Spleen (tissue), 7 donors: ENCODE results near the gene C1orf35.

ENCODE experiments used
- CTCF ChIP-seq, 11 experiments: fragments of 200-600 bp in 7 of 11; fragments of 450-650 bp in 4 of 11; sonication (generic) in 4 of 11; IDR thresholded peaks in 8 of 11; conservative IDR thresholded peaks in 3 of 11; 1 replicate in 7 of 11; 2 replicates in 4 of 11; pipeline versions ENCODE4 v1.4.0 to v1.8.0; 2016 to 2021; ENCODE audit warnings: antibody characterized with exemption in 11 of 11, inconsistent platforms in 4 of 11, mild to moderate bottlenecking in 1 of 11
- POLR2A ChIP-seq, 3 donors: fragments of 450-650 bp; IDR thresholded peaks; one replicate each; pipeline ENCODE4 v1.5.1; 2017; ENCODE audit warnings: antibody characterized with exemption in 3 of 3, mild to moderate bottlenecking in 1 of 3
- POLR2AphosphoS5 ChIP-seq, 3 donors: sonication (generic); formaldehyde crosslinking; IDR thresholded peaks; one replicate each; pipeline ENCODE4 v1.5.1; 2017; ENCODE audit warnings: antibody characterized with exemption in 3 of 3
- donor health status: DM: no; HTN: no; CAD: no; lungs with moderate emphysema.
- donor health status: DM: no; HTN: no; CAD: no.
- donor health status: DM: no; HTN: no; CAD: no.

- no peak for TF ChIP-seq CTCF (IDR thresholded peaks at IDR 0.05 in 8 of 11, conservative IDR thresholded peaks at IDR 0.05 in 3 of 11)
- TF ChIP-seq POLR2A (IDR thresholded peaks at IDR 0.05) = no peak
- no peak for TF ChIP-seq POLR2AphosphoS5 (IDR thresholded peaks at IDR 0.05)
Observed at GRCh38 chr1:228147768-228148167, 44.6 kb upstream of the C1orf35 start.
